Upper lobe of right lung (tissue), 1 donor: ENCODE measurements around the gene LDHB. TPM values are rescaled to one million over a fixed set of nuclear protein-coding genes. Genes with fewer than 3 reads are reported as not detected.

Experiments
- ATAC-seq: fragments of 200-7000 bp; cut with Tn5 transposase; one replicate; pipeline ENCODE4 v1.9.1; 2020; ENCODE audit warnings: mild to moderate bottlenecking, moderate library complexity
- DNase-seq: peaks from one replicate; pipeline ENCODE4 v3.0.0-alpha.2; 2020
- H3K27ac ChIP-seq: fragments of 200-600 bp; one replicate; pipeline ENCODE4 v1.8.0; 2022
- H3K27me3 ChIP-seq: fragments of 200-600 bp; one replicate; pipeline ENCODE4 v1.8.0; 2022; ENCODE audit warnings: mild to moderate bottlenecking
- H3K36me3 ChIP-seq: fragments of 200-600 bp; one replicate; pipeline ENCODE4 v1.8.0; 2022
- H3K4me1 ChIP-seq: fragments of 200-600 bp; one replicate; pipeline ENCODE4 v1.8.0; 2022
- H3K4me3 ChIP-seq: fragments of 200-600 bp; one replicate; pipeline ENCODE4 v1.8.0; 2022; ENCODE audit warnings: mild to moderate bottlenecking
- H3K9me3 ChIP-seq: fragments of 200-600 bp; one replicate; pipeline ENCODE4 v1.8.0; 2022
- intact Hi-C: fragments of 100-400 bp; cut with DNase I; formaldehyde crosslinking; loops from one replicate; pipeline ENCODE4 v1.11.0; 2022
- total RNA-seq: library from RNA; stranded (reverse); fragmentation: NEBNext Ultra II Directional; extraction: Animal tissue kit (Norgen Biotek cat#: 25700); gene quantifications from one replicate; pipeline ENCODE4 v1.2.1, GENCODE V29; 2021
- TF ChIP-seq, protein P1 (sequence below): fragments of 200-600 bp; IDR thresholded peaks from one replicate; pipeline ENCODE4 v1.8.0; 2022; ENCODE audit warnings: antibody characterized with exemption
- donor health status: DM: no; HTN: yes; CAD: no; lungs with severe emphysema.

The LDHB gene
- total RNA-seq, 1 donor from 2014 or later = 410 TPM

DNA sequence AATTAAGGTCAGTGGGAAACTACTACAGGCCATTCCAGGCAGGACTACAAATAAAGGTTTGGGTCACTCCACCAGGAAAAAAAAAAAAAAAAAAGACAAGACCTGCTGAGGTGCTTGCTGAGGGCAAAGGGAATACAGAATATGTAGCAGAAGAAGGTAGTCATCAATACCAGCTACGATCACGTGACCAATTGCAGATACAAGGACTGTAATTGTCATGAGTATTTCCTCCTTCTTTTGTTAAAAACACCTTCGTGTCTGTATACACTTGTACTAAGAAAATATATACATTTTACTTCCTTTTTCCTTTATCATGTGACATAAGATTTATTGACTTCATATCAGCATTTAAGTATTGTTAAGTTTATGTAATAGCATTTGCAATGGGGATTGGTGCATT, 72.2 kb downstream of the LDHB start:
- TF ChIP-seq, protein P1, sequence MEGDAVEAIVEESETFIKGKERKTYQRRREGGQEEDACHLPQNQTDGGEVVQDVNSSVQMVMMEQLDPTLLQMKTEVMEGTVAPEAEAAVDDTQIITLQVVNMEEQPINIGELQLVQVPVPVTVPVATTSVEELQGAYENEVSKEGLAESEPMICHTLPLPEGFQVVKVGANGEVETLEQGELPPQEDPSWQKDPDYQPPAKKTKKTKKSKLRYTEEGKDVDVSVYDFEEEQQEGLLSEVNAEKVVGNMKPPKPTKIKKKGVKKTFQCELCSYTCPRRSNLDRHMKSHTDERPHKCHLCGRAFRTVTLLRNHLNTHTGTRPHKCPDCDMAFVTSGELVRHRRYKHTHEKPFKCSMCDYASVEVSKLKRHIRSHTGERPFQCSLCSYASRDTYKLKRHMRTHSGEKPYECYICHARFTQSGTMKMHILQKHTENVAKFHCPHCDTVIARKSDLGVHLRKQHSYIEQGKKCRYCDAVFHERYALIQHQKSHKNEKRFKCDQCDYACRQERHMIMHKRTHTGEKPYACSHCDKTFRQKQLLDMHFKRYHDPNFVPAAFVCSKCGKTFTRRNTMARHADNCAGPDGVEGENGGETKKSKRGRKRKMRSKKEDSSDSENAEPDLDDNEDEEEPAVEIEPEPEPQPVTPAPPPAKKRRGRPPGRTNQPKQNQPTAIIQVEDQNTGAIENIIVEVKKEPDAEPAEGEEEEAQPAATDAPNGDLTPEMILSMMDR = no peak
- ATAC-seq (no peak), DNase-seq (no peak)
- H3K27ac ChIP-seq = no peak overlapping the region
- intact Hi-C loops = no loop called here
- no peaks in the 10 kb centered on the region for H3K36me3 ChIP-seq
- H3K4me1 ChIP-seq = no peaks in the 10 kb centered on the region
- no peak overlapping the region for H3K4me3 ChIP-seq
- H3K27me3 ChIP-seq = no peaks in the 10 kb centered on the region
- H3K9me3 ChIP-seq = no peaks in the 10 kb centered on the region

Other genes with a start within 250 kb of the LDHB start
- 24.5 TPM for gene PYROXD1, start 220.2 kb downstream of the LDHB start, total RNA-seq
- gene RECQL, start 156.2 kb downstream of the LDHB start, total RNA-seq = 29.6 TPM
- gene GOLT1B, start 156.1 kb downstream of the LDHB start, total RNA-seq = 25.0 TPM
- 1.7 TPM for gene SPX, start 131.5 kb downstream of the LDHB start, total RNA-seq
- gene GYS2, start 53.0 kb downstream of the LDHB start, total RNA-seq = not detected
- gene KCNJ8, start 116.9 kb upstream of the LDHB start, total RNA-seq = 20.9 TPM